Activated CD8-positive, alpha-beta memory T cell treated with anti-CD3 and anti-CD28 coated beads for 24 hours (primary cell): ENCODE data around the gene PRR29.

Experiments
- DNase-seq: peaks from one replicate; pipeline ENCODE4 v3.0.0-alpha.2; 2020

The PRR29 gene

DNA sequence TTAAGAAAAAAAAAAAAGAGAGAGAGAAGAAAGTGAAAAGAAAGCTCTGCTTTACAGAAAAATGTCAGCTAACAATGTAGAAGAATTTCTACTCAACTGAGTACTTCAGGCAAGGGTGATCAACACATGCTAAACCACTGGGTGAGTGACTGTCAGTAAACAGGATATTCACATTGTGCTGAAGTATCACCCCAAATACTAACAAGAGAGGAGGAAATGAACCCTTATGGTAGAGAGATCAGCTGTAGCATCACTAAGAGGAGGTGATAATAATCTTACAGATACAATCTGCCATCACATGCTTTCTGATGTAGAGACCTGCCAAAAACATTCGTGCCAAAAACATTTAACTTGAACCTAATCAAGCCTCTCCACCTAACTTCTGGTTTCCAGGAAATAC lies 53.0 kb downstream of the PRR29 start:
- DNase-seq: no peak

DNA sequence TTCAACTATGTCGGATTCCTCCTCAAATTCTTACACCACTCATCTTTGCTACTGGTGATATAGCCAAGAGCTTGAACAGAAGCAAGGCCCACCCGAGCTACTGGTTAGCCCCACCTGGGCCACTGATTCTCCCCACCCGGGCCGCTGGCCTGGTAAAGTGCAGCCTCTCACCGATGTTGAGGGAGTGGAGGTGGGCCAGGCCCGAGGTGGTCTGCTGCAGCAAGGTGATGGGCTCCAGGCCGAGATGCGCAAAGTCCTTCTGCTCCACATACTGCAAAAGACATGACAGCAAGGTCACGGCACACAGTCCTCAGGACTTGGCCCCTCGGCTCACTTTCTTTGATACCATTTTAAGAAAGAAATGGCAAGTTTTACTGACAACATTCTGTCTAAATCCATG lies 55.0 kb downstream of the PRR29 start:
- no peak for DNase-seq
